HG02840 (cell line): ENCODE data around the gene ARRDC5.
A peak's percentile ranks its signal among the peaks of the same experiment; 100 is the strongest.
"Not testable (repeated sequence)": the region's sequence is repeated elsewhere in the genome, so short reads cannot be mapped to it uniquely, and the experiment has no call there.

Source experiments
- ATAC-seq: cut with Tn5 transposase; IDR thresholded peaks from one replicate; pipeline ENCODE4 v1.9.1; 2021; ENCODE audit warnings: mild to moderate bottlenecking, moderate library complexity, moderate number of reproducible peaks; ENCODE audit not compliant: unreplicated experiment, low FRiP score

Gene ARRDC5

GRCh38 chr19:4871711-4872110, 31.0 kb downstream of the ARRDC5 start:
- no peak for ATAC-seq

DNA sequence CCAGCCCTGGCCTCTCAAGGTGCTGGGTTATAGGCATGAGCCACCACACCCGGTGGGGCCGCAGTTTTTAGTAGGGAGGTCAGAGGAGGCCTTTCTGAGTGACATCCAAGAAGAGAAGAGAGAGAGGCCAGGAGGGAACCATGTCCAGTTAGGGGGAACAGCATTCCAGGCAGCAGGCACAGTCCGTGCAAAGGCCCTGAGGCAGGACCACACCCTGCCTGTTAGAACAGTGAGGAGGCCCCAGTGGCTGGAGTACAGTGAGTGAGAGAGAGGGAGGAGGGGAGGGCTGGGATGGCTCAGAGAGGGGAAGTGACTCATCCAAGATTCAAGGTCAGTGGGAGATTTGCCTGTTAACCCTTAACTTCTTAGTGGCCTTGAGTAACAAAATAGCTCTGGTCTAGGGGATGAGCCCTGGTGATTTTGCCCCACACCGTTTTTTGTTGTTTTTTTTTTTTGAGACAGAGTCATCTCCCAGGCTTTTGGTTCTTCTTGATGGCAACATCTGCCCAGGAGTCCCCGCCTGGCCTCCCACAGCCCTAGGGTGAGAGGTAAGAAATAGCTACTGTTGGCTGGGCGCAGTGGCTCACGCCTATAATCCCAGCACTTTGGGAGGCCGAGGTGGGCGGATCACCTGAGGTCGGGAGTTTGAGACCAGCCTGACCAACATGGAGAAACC, 32.5 kb downstream of the ARRDC5 start:
- ATAC-seq: no peak

DNA sequence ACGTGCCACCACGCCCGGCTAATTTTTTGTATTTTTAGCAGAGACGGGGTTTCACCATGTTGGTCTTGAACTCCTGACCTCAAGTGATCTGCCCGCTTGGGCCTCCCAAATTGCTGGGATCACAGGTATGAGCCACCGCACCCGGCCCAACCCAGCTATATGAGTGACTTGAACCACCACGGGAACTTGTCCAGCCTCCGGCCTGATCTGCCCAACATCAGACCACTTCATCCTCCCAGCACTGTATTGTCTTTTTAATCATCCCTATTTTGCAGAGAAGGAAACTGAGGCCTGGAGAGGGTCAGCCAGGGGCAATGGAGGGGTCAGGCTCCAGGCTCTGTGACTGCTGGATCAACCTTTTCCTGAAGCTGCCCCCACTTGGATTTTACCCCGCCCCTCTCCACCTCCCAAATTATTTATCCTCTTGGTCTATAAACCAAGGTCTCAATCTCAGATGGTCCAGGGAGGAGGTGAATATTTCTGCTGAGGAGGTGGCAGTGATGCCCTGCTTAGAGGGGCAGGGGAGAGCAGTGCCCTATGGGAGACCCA, 34.3 kb downstream of the ARRDC5 start:
- no peak for ATAC-seq

DNA sequence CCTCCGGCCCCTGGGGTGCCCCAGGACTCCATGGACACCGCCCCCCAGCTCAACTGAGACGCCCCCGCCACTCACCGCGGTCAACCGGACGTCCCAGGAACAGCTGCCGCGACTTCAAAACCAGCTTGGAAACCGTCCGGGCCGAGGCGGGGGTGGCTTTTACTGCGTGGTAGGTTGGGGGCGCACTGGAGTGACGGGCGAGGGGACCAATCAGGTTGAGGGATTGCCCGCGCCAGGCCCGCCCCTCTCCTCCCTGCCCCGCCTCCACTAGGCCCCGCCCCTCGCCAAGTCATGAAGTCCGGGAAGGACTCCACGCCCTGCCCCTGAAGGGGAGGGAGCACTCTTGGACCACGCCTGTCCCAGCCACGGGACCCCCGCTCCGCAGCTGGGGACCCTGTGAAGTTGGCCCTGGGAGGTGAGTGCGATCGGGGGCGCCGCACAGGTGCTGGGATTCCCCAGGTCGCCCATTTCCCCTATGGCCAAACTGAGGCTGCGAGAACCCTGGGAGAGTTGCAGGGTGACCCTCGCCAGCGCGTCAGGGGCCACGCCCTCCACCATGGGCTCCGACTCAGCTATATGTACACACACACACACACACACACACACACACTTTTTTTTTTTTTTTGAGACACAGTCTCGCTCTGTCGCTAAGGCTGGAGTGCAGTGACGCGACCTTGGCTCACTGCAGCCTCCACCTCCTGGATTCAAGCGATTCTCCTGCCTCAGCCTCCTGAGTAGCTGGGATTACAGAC, 35.0 kb downstream of the ARRDC5 start, which contains the start of gene PLIN3:
PLIN3 (minus strand) TSS at position 134 of the 752 bp plus-strand sequence. CDS start 6,273 bp downstream, outside the sequence.
- ATAC-seq: peak; percentile 61

DNA sequence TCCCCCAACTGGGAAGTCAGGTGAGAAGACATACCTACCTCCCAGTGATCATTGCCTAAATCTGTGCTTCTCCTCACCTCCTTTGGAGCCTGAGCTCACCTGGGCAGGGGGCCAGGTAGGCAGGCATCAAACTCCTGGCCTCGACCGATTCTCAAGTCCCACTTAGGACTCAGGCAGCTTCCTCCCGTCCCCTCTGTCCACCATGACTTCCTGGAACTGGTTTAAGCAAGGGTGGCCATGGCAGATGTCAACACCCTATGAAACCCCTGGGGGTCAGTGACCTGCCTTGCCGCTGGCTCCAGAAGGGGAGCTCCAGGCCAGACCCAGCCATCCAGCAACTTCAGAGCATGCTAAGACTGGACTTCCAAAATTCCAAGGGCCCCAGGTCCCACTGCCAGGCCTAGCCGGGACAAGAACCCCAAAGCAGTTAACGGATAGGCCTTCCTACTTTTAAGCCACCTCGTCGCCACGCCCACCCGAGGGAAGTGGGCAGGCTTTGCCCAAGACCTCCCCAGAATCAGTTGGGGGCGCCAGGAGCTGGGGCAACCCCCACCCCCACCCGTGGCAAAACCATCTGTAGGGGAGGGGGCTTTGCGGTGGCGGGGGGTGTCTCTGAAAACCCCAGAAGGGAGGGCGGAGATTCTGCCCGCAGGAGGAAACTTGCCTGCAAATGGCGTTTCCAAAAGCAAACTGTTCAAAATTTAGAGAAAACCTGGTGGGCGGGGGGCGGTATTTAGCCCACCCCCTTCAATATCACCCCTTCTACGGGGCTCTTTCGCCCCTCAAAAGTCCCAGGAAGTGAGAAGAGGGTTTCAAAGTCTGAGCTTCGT, 35.9 kb downstream of the ARRDC5 start:
- ATAC-seq: no peak

- no peak for ATAC-seq
Observed at GRCh38 chr19:4861147-4861546, 41.5 kb downstream of the ARRDC5 start.

DNA sequence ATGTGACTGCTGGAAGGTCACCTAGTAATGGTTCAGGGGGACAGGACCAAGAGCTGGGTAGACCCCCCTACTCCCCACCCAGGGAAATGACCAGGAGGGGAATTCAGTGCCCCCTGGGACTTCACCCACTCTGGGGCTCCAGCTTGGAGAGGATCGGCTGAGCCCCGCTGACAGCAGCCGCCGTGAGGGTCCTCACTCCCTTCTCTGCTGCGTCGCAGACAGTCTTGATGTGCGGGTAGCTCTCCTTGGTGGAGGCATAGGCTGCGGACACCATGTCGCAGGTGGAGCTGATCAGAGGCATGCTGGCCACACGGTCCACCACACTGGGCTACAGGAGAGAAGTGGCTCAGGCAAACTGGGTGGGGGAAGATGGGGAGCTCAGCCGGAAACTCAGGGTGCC, 43.0 kb downstream of the ARRDC5 start:
- ATAC-seq: no peak

- not testable (repeated sequence) for ATAC-seq
Observed at GRCh38 chr19:4856468-4856867, 46.2 kb downstream of the ARRDC5 start.

GRCh38 chr19:4853506-4853905, 49.2 kb downstream of the ARRDC5 start:
- ATAC-seq: not testable (repeated sequence)

- no peak for ATAC-seq
Observed at GRCh38 chr19:4852484-4852883, 50.2 kb downstream of the ARRDC5 start.

- ATAC-seq: no peak
Observed at GRCh38 chr19:4851551-4852290, 51.0 kb downstream of the ARRDC5 start.

DNA sequence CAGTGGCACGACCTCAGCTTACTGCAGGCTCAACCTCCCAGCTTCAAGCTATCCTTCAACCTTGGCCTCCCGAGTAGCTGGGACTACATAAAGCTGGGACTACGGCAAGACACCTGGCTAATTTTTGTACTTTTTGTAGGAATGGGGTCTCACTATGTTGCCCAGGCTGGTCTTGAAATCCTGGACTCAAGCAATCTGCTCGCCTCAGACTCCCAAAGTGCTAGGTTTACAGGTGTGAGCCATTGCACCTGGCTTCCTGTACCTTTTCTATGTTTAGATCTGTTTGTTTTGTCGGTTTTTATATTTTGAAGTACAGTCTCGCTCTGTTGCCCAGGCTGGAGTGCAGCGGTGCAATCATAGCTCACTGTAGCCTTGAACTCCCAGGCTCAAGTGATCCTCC, 53.7 kb downstream of the ARRDC5 start:
- ATAC-seq: no peak

GRCh38 chr19:4847190-4847973, 55.3 kb downstream of the ARRDC5 start:
- ATAC-seq: no peak

- ATAC-seq: not testable (repeated sequence)
Observed at GRCh38 chr19:4845975-4846374, 56.7 kb downstream of the ARRDC5 start.

DNA sequence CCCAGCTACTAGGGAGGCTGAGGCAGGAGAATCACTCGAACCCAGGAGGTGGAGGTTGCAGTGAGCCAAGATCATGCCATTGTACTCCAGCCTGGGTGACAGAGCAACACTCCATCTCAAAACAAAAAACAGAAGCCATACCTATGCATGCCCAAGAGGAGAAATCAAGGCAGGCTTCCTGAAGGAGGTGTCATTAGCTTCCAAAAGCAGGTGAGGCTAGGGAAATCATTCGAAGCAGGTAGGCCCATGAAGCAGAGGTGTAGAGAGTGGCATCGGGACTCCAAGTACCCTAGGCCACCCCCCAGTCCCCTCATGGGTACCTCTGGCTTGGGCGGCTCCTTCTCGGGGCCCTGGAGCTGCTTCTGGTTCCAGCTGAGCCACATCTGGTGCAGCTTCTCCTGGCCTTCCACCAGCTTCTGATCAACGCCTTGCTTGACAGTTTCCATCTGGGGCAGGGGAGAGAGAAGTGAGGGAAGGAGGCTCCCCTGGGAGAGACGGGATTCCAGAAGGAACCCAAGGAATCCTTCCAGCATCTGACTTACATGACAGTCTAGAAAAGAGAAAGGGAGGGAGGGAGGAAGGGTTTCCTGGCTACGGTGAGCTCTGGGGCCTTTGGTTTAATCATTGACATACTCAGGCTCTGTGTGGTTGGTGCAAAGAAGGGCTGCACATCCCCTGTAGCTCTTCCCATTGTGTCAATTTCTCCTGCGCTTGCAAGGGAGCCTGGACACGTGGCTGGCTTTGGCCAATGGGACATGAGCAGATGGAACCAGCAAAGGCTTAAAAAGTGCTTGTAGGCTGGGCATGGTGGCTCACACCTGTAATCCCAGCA, 58.1 kb downstream of the ARRDC5 start:
- ATAC-seq: no peak

DNA sequence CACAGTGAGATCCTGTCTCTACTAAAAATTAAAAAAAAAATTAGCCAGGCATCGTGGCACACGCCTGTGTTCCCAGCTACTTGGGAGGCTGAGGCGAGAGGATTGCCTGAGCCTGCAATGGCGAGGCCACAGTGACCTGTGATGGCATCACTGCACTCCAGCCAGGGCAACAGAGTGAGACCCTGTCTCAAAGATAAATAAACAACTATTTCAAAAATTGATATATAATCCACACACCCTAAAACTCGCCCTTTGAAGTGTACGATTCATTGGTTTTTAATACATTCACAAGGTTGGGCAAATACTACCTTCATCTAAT, 59.1 kb downstream of the ARRDC5 start:
- ATAC-seq: no peak
